Spleen (tissue), 7 donors: ENCODE data around the gene ASMT.

ENCODE experiments used
- POLR2AphosphoS5 ChIP-seq, 3 donors: sonication (generic); formaldehyde crosslinking; IDR thresholded peaks; one replicate each; pipeline ENCODE4 v1.5.1; 2017; ENCODE audit warnings: antibody characterized with exemption in 3 of 3
- TF ChIP-seq, protein P1 (sequence below), 11 experiments: fragments of 200-600 bp in 7 of 11; fragments of 450-650 bp in 4 of 11; sonication (generic) in 4 of 11; IDR thresholded peaks in 8 of 11; conservative IDR thresholded peaks in 3 of 11; 1 replicate in 7 of 11; 2 replicates in 4 of 11; pipeline versions ENCODE4 v1.4.0 to v1.8.0; 2016 to 2021; ENCODE audit warnings: antibody characterized with exemption in 11 of 11, inconsistent platforms in 4 of 11, mild to moderate bottlenecking in 1 of 11
- donor health status: DM: no; HTN: no; CAD: no; lungs with moderate emphysema.
- donor health status: DM: no; HTN: no; CAD: no.
- donor health status: DM: no; HTN: no; CAD: no.

- peak in 1 of 3 donors; percentile 46 for TF ChIP-seq POLR2AphosphoS5 (IDR thresholded peaks at IDR 0.05)
- TF ChIP-seq, protein P1, sequence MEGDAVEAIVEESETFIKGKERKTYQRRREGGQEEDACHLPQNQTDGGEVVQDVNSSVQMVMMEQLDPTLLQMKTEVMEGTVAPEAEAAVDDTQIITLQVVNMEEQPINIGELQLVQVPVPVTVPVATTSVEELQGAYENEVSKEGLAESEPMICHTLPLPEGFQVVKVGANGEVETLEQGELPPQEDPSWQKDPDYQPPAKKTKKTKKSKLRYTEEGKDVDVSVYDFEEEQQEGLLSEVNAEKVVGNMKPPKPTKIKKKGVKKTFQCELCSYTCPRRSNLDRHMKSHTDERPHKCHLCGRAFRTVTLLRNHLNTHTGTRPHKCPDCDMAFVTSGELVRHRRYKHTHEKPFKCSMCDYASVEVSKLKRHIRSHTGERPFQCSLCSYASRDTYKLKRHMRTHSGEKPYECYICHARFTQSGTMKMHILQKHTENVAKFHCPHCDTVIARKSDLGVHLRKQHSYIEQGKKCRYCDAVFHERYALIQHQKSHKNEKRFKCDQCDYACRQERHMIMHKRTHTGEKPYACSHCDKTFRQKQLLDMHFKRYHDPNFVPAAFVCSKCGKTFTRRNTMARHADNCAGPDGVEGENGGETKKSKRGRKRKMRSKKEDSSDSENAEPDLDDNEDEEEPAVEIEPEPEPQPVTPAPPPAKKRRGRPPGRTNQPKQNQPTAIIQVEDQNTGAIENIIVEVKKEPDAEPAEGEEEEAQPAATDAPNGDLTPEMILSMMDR (IDR thresholded peaks at IDR 0.05 in 8 of 11, conservative IDR thresholded peaks at IDR 0.05 in 3 of 11), result no peak
Observed at GRCh38 chrX:1598021-1598875, 16.6 kb upstream of the ASMT start.
